GM23338 (cell line): ENCODE results near the gene ADIPOR2. TPM values are rescaled to one million over a fixed set of nuclear protein-coding genes. Genes with fewer than 3 reads are reported as not detected.
A peak's percentile ranks its signal among the peaks of the same experiment; 100 is the strongest.

ENCODE experiments used
- ATAC-seq: fragments of 200-7000 bp; cut with Tn5 transposase; 3 replicates; pipeline ENCODE4 v1.9.1; 2020
- DNase-seq: peaks from one replicate; pipeline ENCODE4 v3.0.0-alpha.2; 2015; ENCODE audit warnings: low spot score
- H2AFZ ChIP-seq: fragments of 200-600 bp; sonication (generic); 2 replicates; pipeline ENCODE4 v1.8.0; 2016; ENCODE audit warnings: antibody characterized with exemption, mild to moderate bottlenecking, moderate library complexity
- H3F3A ChIP-seq: fragments of 200-600 bp; sonication (generic); replicated peaks from 2 replicates; pipeline ENCODE4 v1.8.0; 2017; ENCODE audit warnings: antibody characterized with exemption, mixed run types, low read depth
- H3K27ac ChIP-seq: fragments of 200-600 bp; sonication (generic); 2 replicates; pipeline ENCODE4 v1.6.1; 2016; ENCODE audit warnings: low read depth
- H3K27me3 ChIP-seq: fragments of 200-600 bp; sonication (generic); 2 replicates; pipeline ENCODE4 v1.8.0; 2016; ENCODE audit warnings: mild to moderate bottlenecking, mixed run types, moderate library complexity; ENCODE audit not compliant: insufficient read depth
- H3K36me3 ChIP-seq: fragments of 200-600 bp; sonication (generic); 2 replicates; pipeline ENCODE4 v1.8.0; 2016; ENCODE audit warnings: mild to moderate bottlenecking; ENCODE audit not compliant: insufficient read depth
- H3K4me1 ChIP-seq: fragments of 200-600 bp; sonication (generic); 2 replicates; pipeline ENCODE4 v1.8.0; 2016; ENCODE audit warnings: mild to moderate bottlenecking, moderate library complexity; ENCODE audit not compliant: insufficient read depth
- H3K4me2 ChIP-seq: fragments of 200-600 bp; sonication (generic); 2 replicates; pipeline ENCODE4 v1.7.1; 2017; ENCODE audit warnings: mixed run types
- H3K4me3 ChIP-seq: fragments of 200-600 bp; sonication (generic); 2 replicates; pipeline ENCODE4 v1.6.1; 2016; ENCODE audit warnings: mixed run types
- H3K79me2 ChIP-seq: fragments of 200-600 bp; sonication (generic); replicated peaks from 2 replicates; pipeline ENCODE4 v1.8.0; 2017; ENCODE audit warnings: mild to moderate bottlenecking; ENCODE audit not compliant: insufficient read depth
- H3K9me2 ChIP-seq: fragments of 200-600 bp; sonication (generic); 2 replicates; pipeline ENCODE4 v1.8.0; 2017; ENCODE audit not compliant: insufficient read depth
- H4K20me1 ChIP-seq: fragments of 200-600 bp; sonication (generic); replicated peaks from 2 replicates; pipeline ENCODE4 v1.8.0; 2017; ENCODE audit warnings: mild to moderate bottlenecking; ENCODE audit not compliant: insufficient read depth
- H3K27ac Mint-ChIP-seq: 2 replicates; pipeline ENCODE4 v1.8.0; 2020; ENCODE audit warnings: inconsistent platforms, mild to moderate bottlenecking, moderate library complexity, mixed read lengths
- H3K27me3 Mint-ChIP-seq: 3 replicates; pipeline ENCODE4 v1.8.0; 2022; ENCODE audit warnings: low read depth, mild to moderate bottlenecking, moderate library complexity, mixed read lengths, inconsistent platforms; ENCODE audit not compliant: insufficient read depth, poor library complexity
- H3K36me3 Mint-ChIP-seq: 3 replicates; pipeline ENCODE4 v1.8.0; 2021; ENCODE audit warnings: low read depth, mild to moderate bottlenecking, inconsistent platforms, moderate library complexity, mixed read lengths
- H3K4me1 Mint-ChIP-seq: 3 replicates; pipeline ENCODE4 v1.8.0; 2020; ENCODE audit warnings: mild to moderate bottlenecking, inconsistent platforms, mixed read lengths
- H3K4me3 Mint-ChIP-seq: 3 replicates; pipeline ENCODE4 v1.8.0; 2021; ENCODE audit warnings: moderate library complexity, mild to moderate bottlenecking, inconsistent platforms, mixed read lengths
- H3K9me3 Mint-ChIP-seq: 3 replicates; pipeline ENCODE4 v1.8.0; 2020; ENCODE audit warnings: moderate library complexity, mild to moderate bottlenecking, inconsistent platforms, mixed read lengths
- CTCF ChIP-seq, 2 experiments: fragments of 200-600 bp in 1 of 2; sonication (generic) in 1 of 2; conservative IDR thresholded peaks; 2 replicates each; pipeline versions ENCODE4 v1.5.1 to v1.6.1; 2016 to 2017; ENCODE audit warnings: antibody characterized with exemption in 2 of 2, low read depth in 2 of 2, mild to moderate bottlenecking in 2 of 2, moderate library complexity in 1 of 2
- EZH2 ChIP-seq: fragments of 200-600 bp; sonication (generic); IDR thresholded peaks from one replicate; pipeline ENCODE4 v1.8.0; 2017; ENCODE audit warnings: antibody characterized with exemption, mild to moderate bottlenecking, low read depth; ENCODE audit not compliant: unreplicated experiment
- EZH2phosphoT487 ChIP-seq: fragments of 200-600 bp; sonication (generic); IDR thresholded peaks from one replicate; pipeline ENCODE4 v1.8.1; 2018; ENCODE audit warnings: antibody characterized with exemption; ENCODE audit not compliant: unreplicated experiment
- JUNB ChIP-seq: IDR thresholded peaks from one replicate; pipeline ENCODE4 v1.6.1; 2016; ENCODE audit warnings: antibody characterized with exemption; ENCODE audit not compliant: unreplicated experiment
- NANOG ChIP-seq: IDR thresholded peaks from 2 replicates; pipeline ENCODE4 v1.6.1; 2016; ENCODE audit warnings: antibody characterized with exemption, borderline replicate concordance
- POLR2AphosphoS5 ChIP-seq: IDR thresholded peaks from 2 replicates; pipeline ENCODE4 v1.6.1; 2016; ENCODE audit warnings: antibody characterized with exemption, low read depth
- STAT1 ChIP-seq: IDR thresholded peaks from one replicate; pipeline ENCODE4 v1.6.1; 2016; ENCODE audit warnings: antibody characterized with exemption; ENCODE audit not compliant: unreplicated experiment
- ZNF114 ChIP-seq: fragments of 250-450 bp; sonication (Bioruptor Pico); IDR thresholded peaks from 2 replicates; pipeline ENCODE4 v1.5.0; 2020; ENCODE audit warnings: mild to moderate bottlenecking, moderate library complexity
- polyA plus RNA-seq: library from polyadenylated mRNA; unstranded; fragments of >200 nt; fragmentation: Nextera tagmentation; extraction: Ambion mirVana; gene quantifications from 2 replicates; pipeline ENCODE4 v1.2.1, GENCODE V29; 2016
- total RNA-seq: library from RNA; depleted of rRNA; stranded (reverse); fragments of >200 nt; shearing (Covaris generic); gene quantifications from 2 replicates; pipeline ENCODE4 v1.2.3, GENCODE V29; 2014
- TF ChIP-seq, protein P1 (sequence below): fragments of 250-450 bp; sonication (Bioruptor Pico); IDR thresholded peaks from 2 replicates; pipeline ENCODE4 v1.5.0; 2020; ENCODE audit warnings: mild to moderate bottlenecking, moderate library complexity

Gene ADIPOR2
- total and polyA plus RNA-seq, 2 experiments from 2014 or later, result 11.7 to 36.2 TPM

GRCh38 chr12:1676043-1676442 lies 14.8 kb upstream of the ADIPOR2 start:
- DNase-seq, result no peak
- H3K79me2 ChIP-seq, result no peaks in the 10 kb centered on the region
- no peak overlapping the region for H2AFZ ChIP-seq
- no peaks in the 10 kb centered on the region for H3K4me1 ChIP-seq
- 0 out of 2 replicates have a peak, but pooled peaks cover 4% of the 10 kb centered on the region for H3K9me2 ChIP-seq
- H3F3A ChIP-seq, result no peaks in the 10 kb centered on the region
- H3K27ac ChIP-seq, result no peak overlapping the region
- H3K9me3 Mint-ChIP-seq, result 0 out of 3 replicates have a peak, but pooled peaks cover 2% of the 10 kb centered on the region
- ATAC-seq, result no peak
- H3K27me3 ChIP-seq, result no peaks in the 10 kb centered on the region
- H3K4me3 ChIP-seq, result no peak overlapping the region
- H3K27me3 Mint-ChIP-seq, result peaks cover 2% of the 10 kb centered on the region
- no peaks in the 10 kb centered on the region for H3K4me1 Mint-ChIP-seq
- H3K36me3 ChIP-seq, result no peaks in the 10 kb centered on the region
- no peak overlapping the region for H3K4me2 ChIP-seq
- TF ChIP-seq ZNF114, result no peak
- TF ChIP-seq CTCF (conservative IDR thresholded peaks at IDR 0.05; ENCODE audit: low read depth in 2 of 2), result no peak
- no peaks in the 10 kb centered on the region for H3K36me3 Mint-ChIP-seq
- H3K27ac Mint-ChIP-seq, result no peak overlapping the region
- H3K4me3 Mint-ChIP-seq, result no peak overlapping the region
- H4K20me1 ChIP-seq, result no peaks in the 10 kb centered on the region

- no peaks in the 10 kb centered on the region for H3K4me1 ChIP-seq
- H3K79me2 ChIP-seq, result no peaks in the 10 kb centered on the region
- H3K4me3 ChIP-seq, result no peak overlapping the region
- H3K4me1 Mint-ChIP-seq, result no peaks in the 10 kb centered on the region
- peaks cover 4% of the 10 kb centered on the region for H3K27me3 Mint-ChIP-seq
- 0 out of 2 replicates have a peak, but pooled peaks cover 4% of the 10 kb centered on the region for H3K9me2 ChIP-seq
- no peaks in the 10 kb centered on the region for H3K36me3 Mint-ChIP-seq
- H3F3A ChIP-seq, result no peaks in the 10 kb centered on the region
- peaks cover 2% of the 10 kb centered on the region; the same call in 1 of the 3 replicates for H3K9me3 Mint-ChIP-seq
- no peaks in the 10 kb centered on the region for H3K27me3 ChIP-seq
- ATAC-seq (no peak), DNase-seq (no peak)
- H3K27ac Mint-ChIP-seq, result no peak overlapping the region
- H3K4me2 ChIP-seq, result no peak overlapping the region
- no peak overlapping the region for H3K27ac ChIP-seq
- H3K36me3 ChIP-seq, result no peaks in the 10 kb centered on the region
- 0 out of 2 replicates have a peak overlapping the region, but pooled peaks have one; percentile 25 for H2AFZ ChIP-seq
- H3K4me3 Mint-ChIP-seq, result no peak overlapping the region
- no peaks in the 10 kb centered on the region for H4K20me1 ChIP-seq
- TF ChIP-seq STAT1 (no peak), NANOG (no peak), CTCF (conservative IDR thresholded peaks at IDR 0.05; ENCODE audit: low read depth in 2 of 2) (no peak), EZH2 (no peak), JUNB (no peak), EZH2phosphoT487 (no peak), POLR2AphosphoS5 (no peak)
- TF ChIP-seq, protein P1, sequence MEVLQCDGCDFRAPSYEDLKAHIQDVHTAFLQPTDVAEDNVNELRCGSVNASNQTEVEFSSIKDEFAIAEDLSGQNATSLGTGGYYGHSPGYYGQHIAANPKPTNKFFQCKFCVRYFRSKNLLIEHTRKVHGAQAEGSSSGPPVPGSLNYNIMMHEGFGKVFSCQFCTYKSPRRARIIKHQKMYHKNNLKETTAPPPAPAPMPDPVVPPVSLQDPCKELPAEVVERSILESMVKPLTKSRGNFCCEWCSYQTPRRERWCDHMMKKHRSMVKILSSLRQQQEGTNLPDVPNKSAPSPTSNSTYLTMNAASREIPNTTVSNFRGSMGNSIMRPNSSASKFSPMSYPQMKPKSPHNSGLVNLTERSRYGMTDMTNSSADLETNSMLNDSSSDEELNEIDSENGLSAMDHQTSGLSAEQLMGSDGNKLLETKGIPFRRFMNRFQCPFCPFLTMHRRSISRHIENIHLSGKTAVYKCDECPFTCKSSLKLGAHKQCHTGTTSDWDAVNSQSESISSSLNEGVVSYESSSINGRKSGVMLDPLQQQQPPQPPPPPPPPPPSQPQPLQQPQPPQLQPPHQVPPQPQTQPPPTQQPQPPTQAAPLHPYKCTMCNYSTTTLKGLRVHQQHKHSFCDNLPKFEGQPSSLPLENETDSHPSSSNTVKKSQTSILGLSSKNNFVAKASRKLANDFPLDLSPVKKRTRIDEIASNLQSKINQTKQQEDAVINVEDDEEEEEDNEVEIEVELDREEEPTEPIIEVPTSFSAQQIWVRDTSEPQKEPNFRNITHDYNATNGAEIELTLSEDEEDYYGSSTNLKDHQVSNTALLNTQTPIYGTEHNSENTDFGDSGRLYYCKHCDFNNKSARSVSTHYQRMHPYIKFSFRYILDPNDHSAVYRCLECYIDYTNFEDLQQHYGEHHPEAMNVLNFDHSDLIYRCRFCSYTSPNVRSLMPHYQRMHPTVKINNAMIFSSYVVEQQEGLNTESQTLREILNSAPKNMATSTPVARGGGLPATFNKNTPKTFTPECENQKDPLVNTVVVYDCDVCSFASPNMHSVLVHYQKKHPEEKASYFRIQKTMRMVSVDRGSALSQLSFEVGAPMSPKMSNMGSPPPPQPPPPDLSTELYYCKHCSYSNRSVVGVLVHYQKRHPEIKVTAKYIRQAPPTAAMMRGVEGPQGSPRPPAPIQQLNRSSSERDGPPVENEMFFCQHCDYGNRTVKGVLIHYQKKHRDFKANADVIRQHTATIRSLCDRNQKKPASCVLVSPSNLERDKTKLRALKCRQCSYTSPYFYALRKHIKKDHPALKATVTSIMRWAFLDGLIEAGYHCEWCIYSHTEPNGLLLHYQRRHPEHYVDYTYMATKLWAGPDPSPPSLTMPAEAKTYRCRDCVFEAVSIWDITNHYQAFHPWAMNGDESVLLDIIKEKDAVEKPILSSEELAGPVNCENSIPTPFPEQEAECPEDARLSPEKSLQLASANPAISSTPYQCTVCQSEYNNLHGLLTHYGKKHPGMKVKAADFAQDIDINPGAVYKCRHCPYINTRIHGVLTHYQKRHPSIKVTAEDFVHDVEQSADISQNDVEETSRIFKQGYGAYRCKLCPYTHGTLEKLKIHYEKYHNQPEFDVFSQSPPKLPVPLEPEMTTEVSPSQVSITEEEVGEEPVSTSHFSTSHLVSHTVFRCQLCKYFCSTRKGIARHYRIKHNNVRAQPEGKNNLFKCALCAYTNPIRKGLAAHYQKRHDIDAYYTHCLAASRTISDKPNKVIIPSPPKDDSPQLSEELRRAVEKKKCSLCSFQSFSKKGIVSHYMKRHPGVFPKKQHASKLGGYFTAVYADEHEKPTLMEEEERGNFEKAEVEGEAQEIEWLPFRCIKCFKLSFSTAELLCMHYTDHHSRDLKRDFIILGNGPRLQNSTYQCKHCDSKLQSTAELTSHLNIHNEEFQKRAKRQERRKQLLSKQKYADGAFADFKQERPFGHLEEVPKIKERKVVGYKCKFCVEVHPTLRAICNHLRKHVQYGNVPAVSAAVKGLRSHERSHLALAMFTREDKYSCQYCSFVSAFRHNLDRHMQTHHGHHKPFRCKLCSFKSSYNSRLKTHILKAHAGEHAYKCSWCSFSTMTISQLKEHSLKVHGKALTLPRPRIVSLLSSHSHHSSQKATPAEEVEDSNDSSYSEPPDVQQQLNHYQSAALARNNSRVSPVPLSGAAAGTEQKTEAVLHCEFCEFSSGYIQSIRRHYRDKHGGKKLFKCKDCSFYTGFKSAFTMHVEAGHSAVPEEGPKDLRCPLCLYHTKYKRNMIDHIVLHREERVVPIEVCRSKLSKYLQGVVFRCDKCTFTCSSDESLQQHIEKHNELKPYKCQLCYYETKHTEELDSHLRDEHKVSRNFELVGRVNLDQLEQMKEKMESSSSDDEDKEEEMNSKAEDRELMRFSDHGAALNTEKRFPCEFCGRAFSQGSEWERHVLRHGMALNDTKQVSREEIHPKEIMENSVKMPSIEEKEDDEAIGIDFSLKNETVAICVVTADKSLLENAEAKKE (CRISPR knock-in tag), result no peak
These were observed 9.9 kb upstream of the ADIPOR2 start for GRCh38 chr12:1680804-1681492.
